Fibroblast of villous mesenchyme (primary cell): Measurements from ENCODE around the gene GNB1. TPM values are rescaled to one million over a fixed set of nuclear protein-coding genes. Genes with fewer than 3 reads are reported as not detected.

Experiments used
- DNase-seq: peaks from one replicate; pipeline ENCODE4 v3.0.0-alpha.2; 2010; ENCODE audit warnings: low read depth
- H3K4me3 ChIP-seq: 2 replicates; pipeline ENCODE4 v1.5.1; 2011; ENCODE audit warnings: low read depth, mild to moderate bottlenecking, low read length
- CTCF ChIP-seq: IDR thresholded peaks from 2 replicates; pipeline ENCODE4 v1.5.1; 2012; ENCODE audit warnings: low read depth, mild to moderate bottlenecking, low read length; ENCODE audit not compliant: insufficient read depth
- total RNA-seq: library from RNA; depleted of rRNA; stranded (reverse); fragments of >200 nt; gene quantifications from 2 replicates; pipeline ENCODE4 v1.2.3, GENCODE V29; 2012

GNB1 gene
- total RNA-seq, 1 donor, result 124 TPM

- DNase-seq, result no peak
- H3K4me3 ChIP-seq, result no peak overlapping the region
- TF ChIP-seq CTCF, result no peak
Observed at GRCh38 chr1:1853593-1854257, 37.2 kb downstream of the GNB1 start.

- DNase-seq, result no peak
- no peak for TF ChIP-seq CTCF
Observed at GRCh38 chr1:1852619-1853414, 38.1 kb downstream of the GNB1 start.

GRCh38 chr1:1847890-1848289 is 43.0 kb downstream of the GNB1 start:
- DNase-seq, result no peak
- H3K4me3 ChIP-seq, result no peak overlapping the region
- no peak for TF ChIP-seq CTCF

More at GRCh38 chr1:1852619-1853414, 38.1 kb downstream of the GNB1 start:
- no peak overlapping the region for H3K4me3 ChIP-seq

GRCh38 chr1:1847061-1847850 is 43.6 kb downstream of the GNB1 start:
- DNase-seq, result peak; percentile 78
- TF ChIP-seq CTCF, result no peak
- no peak overlapping the region for H3K4me3 ChIP-seq

GRCh38 chr1:1846386-1846918 is 44.4 kb downstream of the GNB1 start:
- TF ChIP-seq CTCF, result no peak
- DNase-seq, result no peak
- no peak overlapping the region for H3K4me3 ChIP-seq

- H3K4me3 ChIP-seq, result no peak overlapping the region
- peak; percentile 29 for DNase-seq
- no peak for TF ChIP-seq CTCF
Observed at GRCh38 chr1:1842360-1843146, 48.3 kb downstream of the GNB1 start.
